HG03575 (cell line): Measurements from ENCODE around the gene VEPH1.
"Not testable (repeated sequence)": the region's sequence is repeated elsewhere in the genome, so short reads cannot be mapped to it uniquely, and the experiment has no call there.

Experiments used
- ATAC-seq: cut with Tn5 transposase; IDR thresholded peaks from one replicate; pipeline ENCODE4 v1.9.1; 2021; ENCODE audit not compliant: unreplicated experiment, insufficient number of reproducible peaks, low FRiP score; ENCODE audit errors: extremely low read depth

Gene VEPH1

DNA sequence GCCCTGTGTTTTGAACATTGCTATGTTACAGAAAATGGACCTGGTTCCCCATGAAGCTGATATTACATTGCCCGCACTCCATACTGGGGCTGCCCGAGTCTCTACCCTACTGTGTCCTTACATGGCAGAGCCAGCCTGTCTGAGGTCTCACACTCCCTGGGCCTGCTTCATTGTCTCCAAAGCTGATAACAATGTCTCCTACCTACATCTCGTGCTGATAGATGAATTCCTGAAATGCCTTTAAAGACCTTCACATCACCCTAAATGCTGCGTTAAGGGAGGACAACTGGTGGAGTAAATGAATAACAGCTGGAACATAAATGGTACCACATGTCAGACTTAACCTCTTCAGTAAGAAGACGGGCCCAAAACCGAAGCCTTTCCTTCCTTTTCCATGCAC is 129.4 kb downstream of the VEPH1 start:
- no peak for ATAC-seq

DNA sequence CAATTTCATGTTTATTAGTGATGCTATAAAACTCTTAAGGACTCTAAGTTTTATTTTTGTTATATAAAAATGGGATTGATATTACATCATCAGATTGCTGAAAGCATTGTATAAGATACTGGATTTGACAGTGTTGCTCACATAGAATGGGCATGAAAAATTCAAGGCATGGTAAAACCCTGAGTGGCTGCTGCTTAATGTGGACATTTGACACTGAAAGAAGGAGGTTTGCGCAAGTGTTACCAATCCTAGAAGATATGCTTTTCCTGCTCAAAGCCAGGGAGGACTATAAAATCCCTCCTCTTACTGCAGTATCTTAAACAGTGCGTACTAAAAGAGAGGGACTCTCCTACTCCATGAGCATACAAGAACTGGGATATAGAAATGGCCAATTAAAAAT is 132.3 kb downstream of the VEPH1 start:
- ATAC-seq: no peak

DNA sequence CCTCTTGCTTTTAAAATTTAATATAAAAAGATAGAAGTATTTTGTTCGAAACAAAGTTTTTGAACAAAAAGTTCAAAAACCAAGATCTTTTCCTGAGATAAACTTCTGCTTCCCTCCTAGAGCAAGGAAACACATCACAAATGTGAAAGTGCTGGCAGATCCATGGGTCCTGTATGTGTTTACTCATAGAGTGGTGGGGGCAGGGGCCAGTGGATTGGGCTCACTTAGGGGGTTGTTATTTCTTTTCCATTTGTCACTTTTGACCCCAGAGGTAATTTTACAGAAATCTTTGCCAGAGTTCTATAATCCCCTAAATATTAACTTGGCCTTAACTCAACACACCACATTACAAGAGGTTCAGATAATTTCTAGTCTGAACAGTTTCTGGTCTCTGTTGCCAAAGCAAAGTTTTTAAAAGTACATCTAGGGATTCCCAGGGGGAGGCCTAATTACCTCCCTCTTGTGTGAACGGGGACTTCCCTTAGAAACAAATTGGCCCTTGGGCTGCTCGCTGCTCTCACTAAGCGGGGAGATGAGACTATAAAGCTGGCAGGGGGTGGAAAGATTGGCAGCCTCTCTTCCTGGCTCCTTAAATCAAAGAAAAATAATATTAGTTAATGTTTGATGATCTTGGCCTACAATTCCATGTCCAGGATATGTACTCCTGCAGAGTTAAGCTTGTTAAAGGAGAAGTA is 133.3 kb downstream of the VEPH1 start:
- ATAC-seq: no peak

DNA sequence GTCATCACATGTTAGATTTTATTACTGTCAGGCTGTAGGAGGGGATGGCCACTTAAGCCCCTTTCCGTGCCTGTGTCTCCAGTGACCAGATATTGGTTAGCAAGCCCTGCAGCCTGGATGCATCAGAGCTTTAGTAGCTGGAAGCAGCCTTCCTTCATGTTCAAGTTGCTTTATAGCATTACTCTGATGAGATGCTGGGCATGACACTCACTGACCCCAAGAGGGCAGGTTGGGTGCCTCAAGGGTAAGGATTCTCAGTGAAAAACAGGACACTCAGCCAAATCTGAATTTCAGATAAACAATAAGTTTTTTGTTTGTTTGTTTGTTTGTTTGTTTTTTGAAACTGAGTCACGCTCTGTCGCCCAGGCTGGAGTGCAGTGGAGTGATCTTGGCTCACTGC is 135.0 kb downstream of the VEPH1 start:
- ATAC-seq: no peak

DNA sequence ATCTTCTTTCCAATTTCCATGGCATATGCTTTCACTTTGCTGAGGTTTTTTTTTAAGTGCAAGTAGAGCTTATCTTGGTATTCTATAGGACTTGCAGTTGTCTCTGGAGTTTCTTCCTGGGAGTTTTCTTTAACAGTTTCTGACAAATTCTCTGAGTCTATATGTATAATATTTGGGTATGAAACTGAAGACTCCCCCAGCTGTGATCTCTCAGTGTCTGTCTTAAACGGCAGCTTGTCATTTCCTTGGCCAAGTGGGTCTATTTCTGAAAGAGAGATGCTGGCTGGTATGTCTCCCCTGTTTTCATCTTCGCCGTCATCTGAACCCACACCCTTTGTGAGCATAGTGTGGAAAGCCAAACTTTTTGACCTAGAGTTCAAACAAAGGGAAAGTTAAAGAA is 139.8 kb downstream of the VEPH1 start:
- no peak for ATAC-seq

DNA sequence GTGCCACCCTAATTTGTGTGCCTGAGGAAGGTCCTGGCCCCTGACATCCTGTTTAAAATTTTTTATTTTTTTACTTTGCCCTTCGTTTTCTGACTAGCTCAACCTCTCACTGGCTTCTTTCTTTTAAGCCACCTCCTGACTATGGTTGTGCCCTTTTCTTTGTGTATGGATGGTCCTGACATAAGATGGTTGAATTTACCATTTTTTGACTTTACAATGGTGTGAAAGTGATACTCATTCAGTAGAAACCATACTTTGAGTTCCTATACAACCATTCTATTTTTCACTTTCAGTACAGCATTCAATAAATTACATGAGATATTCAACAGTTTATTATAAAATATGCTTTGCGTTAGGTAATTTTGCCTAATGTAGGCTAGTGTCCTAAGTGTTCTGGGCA is 140.9 kb downstream of the VEPH1 start:
- ATAC-seq: no peak

DNA sequence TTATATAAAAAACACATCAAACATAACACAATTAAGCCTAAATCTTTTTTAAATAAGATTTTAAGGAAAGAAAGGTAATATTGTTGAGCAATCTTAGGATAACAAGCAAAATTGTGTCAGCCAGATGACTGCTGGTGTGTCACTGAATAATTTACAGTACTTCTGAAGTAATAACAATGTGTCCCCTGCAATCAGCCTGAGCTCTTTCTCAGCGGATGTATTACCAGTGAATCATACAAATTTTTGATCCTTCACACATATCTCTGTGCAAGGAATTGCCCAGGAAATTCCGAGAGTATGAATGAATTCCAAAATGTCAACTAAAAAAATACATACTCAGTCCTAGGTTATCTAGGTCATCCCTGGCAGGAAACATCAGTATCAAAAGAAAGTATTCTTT is 143.2 kb downstream of the VEPH1 start:
- ATAC-seq: no peak

DNA sequence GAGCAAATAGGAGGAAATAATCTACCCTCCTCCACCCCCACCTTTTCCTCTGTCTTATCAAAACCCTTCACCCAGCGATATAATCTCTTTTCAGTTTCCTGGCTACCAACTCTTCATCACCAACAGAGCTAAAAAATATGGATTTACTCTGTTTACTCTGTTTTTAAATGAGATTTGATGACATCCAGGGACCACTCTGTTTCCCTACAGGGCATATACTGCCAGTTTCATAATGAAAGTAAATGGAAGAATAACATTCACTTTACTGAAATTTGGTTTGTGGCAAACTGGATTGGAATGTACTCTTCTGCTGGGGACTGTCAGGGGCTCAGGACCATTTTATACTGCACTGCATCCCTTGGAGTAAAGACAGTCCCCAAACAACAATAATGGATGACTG is 146.7 kb downstream of the VEPH1 start:
- no peak for ATAC-seq

DNA sequence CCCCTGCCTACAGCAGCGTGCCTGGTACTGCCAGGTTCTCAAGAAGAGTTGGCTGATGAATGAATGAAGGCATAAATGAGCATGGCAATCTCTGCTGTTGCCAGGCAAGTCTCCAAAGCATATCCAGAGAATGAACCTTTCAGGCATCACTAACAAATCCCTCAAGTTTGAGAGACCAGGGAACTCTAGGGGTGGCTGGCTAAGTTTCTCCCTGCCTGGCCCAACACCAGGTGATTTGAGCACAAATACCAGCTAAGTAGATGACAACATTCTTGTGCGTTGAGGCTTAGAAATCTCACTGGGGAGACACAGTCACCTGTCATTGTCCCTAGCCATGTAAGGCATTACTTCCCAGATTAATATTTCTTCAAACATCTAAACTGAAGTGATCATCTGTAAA is 147.9 kb downstream of the VEPH1 start:
- no peak for ATAC-seq

DNA sequence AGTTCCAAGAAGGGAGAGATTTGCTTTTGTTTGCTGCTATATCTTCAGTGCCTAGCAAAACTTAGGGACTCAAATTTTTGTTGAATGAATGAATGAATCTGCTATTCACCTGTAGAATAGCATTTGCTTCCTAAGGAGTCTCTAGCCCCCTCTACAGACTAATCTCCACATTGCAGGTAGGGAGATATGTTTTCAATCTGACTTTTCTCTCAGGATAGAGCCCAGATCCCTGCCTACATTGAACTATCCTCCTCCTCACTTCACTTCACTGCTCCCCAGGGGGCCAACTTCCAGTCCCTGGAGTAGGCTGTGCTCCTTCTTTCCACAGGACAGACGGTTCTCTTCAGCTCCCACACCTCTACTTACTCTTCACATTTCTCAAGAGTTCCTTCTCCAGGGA is 148.5 kb downstream of the VEPH1 start:
- no peak for ATAC-seq

DNA sequence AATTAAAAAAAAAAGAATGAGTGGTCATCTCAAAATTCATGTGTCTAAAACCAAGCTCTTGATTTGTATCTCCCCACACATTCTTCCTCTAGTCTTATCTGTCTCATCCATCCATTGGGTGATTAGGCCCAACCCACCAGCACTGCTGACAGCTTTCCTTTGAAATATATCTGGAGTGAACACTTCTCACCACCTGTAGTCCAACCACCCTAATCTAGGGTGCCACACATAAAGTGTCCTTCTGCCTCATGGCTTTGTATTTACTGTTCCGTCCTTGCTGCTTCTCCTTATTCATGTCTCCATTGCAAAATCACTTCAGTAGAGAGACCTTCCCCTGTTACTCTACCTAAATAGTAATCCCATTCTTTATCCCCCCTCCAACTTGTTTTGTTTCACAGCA is 149.0 kb downstream of the VEPH1 start:
- no peak for ATAC-seq

DNA sequence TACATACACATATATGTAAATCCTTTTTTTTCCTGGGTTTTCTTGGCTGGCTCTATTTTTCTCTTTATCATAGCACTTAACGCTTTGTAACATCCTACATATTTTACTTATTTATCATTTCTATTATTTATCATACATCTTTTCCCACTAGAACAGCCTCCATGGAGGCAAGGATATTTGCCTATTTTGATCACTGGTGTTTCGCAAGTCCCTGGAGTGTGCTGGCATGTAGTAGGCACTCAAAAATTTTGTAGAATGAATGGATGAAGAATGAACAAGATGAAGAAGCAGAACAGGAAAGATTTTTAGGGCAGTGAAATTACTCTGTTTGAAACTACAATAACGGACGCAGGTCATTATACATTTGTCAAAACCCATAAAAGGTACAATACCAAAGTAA is 149.6 kb downstream of the VEPH1 start:
- no peak for ATAC-seq

DNA sequence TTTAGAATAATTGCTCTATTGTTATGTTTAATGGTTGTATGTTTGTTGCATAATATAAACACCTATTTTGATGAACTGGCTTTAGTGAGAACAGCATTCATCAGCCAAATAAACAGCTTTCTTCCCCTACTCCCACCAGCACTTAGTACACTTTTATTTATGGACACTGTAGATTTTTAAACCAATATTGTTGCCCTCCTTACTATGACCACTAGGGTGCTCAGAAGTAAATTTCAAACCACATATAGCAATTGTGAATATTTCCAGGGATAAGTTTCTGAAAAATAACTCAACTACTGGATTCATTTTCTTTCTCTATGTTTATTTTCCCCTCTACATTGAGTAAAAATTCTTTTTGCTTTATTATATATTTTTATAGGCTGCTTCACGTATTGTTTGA is 151.2 kb downstream of the VEPH1 start:
- no peak for ATAC-seq

DNA sequence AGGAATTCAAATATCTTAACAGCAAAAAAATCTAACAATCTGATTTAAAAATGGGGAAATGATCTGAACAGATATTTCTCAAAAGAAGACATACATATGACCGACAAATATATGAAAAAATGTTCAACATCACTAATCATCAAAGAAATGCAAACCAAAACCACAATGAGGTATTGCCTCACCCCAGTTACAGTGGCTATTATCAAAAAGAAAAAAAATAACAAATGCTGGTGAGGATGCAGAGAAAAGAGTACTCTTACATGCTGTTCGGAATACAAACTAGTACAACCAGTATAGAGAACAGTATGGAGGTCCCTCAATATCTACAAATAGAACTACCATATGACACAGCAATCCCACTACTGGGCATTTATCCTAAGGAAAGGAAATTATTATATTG is 152.6 kb downstream of the VEPH1 start:
- ATAC-seq: not testable (repeated sequence)

DNA sequence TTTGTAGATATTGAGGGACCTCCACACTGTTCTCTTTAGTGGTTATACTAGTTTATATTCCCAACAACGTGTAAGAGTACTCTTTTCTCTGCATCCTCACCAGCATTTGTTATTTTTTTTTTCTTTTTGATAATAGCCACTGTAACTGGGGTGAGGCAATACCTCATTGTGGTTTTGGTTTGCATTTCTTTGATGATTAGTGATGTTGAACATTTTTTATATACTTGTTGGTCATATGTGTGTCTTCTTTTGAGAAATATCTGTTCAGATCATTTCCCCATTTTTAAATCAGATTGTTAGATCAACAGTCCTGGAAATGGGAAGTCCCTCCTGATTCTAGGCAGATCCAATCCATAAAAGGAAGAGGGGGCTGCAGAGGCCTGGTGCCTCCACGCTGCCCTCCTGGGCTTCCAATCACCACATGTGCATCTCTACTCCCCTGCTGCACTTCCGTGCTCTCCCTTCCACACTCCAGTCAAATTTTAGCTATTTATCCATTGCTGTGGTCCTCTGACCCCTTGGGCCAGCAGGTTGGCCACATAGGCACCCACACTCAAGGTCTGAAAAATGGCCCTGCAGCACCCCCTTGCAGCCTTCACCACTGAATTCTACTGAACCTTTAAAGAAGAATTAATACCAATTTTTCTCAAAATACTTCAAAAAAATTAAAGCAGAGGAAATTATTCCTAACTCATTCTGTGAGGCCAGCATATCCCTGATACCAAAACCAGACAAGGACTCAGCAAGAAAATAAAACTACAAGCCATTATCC is 154.7 kb downstream of the VEPH1 start:
- ATAC-seq: not testable (repeated sequence)

DNA sequence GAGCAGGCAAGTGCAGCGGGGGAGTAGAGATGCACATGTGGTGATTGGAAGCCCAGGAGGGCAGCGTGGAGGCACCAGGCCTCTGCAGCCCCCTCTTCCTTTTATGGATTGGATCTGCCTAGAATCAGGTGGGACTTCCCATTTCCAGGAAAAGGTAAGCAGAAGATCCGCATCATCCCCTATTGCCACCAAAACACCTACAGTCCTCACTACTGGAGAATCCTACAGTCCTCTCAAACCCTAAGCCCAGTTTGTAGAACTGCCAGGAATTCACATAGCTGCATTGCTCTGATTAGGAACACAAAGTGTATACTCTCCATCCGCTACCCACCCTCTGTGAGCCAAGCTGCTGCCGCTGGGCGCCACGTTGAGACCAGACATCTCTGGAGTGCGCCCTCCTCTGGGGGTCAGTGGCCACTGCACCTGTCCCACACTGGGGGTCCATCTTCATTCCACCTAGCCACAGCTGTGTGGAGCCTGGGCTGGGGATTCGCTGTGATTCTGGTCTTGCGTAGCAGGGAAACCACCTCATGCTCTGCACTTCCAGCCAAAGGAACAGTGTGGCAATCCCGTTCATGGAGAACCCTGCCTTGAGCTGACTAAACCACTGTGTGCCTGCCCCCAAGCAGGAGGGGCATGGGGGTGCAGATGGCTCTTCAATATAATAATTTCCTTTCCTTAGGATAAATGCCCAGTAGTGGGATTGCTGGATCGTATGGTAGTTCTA is 155.5 kb downstream of the VEPH1 start:
- no peak for ATAC-seq

DNA sequence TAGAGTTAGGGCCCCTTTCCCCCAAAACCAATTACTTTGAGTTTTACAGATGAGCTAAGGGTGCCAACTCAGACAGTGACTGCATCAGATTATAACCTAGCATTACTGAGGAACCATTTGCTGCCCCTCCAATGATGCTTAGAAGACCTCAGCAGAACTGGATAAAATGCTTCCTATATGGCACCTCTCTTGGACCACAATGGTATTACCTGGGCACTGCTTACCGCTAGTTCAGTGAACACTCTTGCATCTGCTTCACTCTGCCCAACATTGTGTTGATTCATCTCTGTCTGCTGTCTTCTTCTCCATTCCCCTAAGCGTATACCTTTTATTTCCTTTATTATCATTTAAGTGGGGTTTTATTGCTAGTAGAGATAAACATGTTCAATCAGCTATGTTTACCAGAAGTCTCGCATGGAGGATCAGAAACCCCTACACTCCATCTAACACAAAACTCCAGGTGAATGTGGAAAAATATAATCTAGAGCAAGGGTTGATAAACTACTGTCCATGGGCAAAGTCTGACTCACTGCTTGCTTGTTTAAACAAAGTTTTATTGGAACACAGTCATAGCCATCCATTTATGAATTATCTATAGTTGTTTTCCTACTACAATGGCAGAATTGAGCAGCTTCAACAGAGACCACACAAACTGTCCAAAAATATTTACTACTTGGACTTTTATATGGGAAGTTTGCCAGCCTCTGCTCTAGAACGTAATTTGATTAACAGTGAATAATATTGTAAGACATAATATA is 166.8 kb downstream of the VEPH1 start:
- ATAC-seq: no peak

DNA sequence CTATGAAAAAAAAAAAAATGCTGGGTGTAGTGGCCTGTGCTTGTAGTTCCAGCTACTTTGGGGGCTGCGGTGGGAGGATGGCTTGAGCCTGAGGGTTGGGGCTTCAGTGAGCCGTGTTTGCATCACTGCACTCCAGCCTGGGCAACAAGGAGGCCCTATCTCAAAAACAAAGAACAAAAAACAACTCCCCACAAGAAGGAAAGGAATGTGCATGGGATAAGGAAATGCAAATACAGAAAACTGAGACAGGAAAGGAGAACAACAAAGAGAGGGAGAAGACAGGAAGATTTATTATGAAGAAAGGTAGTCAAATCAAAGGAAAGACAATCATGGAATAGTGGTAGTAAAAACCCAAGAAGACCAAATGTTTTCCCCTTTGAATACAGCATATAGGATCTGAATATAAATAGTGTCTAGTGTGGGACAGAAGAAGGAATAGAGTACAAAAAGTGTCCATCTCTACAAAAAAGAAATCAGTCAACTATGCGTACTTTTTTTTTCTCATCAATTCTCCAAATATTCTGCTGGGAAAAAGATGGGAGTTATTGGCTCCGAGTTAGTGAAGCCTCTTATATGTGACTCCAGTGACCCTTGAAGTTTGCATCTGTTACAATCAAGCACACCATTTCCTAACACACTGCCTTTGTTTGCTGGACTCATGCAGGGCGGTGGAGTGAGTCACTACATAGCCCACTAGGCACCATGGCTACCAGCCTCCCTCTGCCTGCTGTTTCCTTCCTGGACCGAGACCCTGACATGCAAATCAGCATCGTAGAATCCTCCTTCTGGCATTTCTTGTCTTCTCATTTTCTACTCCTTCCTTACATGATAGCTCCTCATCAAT is 167.8 kb downstream of the VEPH1 start:
- ATAC-seq: no peak

DNA sequence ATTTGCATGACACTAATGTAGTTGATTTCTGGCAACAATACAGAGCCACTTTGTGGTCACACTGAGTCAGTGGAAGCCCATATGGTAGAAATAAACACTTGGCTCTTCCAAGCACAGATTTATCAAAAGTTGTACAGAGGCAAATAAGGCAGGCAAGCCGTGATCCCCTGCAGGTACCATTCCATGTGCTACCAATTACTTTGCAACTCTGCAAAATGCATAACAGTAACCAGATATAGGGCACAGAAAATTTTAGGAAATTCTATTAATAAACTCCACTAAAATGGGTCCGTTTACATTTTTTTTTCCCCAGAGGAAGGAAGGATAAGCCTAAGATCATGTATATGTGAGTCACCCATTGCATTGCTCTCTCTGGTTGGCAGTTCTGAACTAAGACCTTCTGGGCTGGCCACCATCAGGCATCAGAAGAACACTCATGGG is 169.6 kb downstream of the VEPH1 start:
- no peak for ATAC-seq
